ENCODE results near the gene KRT28.

DNA sequence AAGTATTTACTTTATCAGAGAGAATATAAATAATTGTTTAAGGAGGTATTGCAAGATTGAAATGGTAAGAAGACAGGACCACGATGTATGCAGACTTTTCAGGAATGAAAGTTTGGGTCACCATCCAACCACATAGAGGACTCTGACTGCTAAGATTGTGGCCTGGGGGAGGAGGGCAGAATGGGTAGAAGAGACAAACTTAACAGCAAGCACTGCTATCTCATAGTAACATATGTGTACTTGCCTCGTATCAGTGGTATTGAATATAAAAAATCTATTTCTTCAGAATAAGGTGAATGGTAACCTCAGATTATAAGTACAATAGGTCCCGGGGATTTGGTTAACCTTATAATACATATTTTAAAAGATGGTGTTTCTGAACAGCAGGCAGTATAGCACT lies 16.8 kb upstream of the KRT28 start:
- TF ChIP-seq, protein P1, sequence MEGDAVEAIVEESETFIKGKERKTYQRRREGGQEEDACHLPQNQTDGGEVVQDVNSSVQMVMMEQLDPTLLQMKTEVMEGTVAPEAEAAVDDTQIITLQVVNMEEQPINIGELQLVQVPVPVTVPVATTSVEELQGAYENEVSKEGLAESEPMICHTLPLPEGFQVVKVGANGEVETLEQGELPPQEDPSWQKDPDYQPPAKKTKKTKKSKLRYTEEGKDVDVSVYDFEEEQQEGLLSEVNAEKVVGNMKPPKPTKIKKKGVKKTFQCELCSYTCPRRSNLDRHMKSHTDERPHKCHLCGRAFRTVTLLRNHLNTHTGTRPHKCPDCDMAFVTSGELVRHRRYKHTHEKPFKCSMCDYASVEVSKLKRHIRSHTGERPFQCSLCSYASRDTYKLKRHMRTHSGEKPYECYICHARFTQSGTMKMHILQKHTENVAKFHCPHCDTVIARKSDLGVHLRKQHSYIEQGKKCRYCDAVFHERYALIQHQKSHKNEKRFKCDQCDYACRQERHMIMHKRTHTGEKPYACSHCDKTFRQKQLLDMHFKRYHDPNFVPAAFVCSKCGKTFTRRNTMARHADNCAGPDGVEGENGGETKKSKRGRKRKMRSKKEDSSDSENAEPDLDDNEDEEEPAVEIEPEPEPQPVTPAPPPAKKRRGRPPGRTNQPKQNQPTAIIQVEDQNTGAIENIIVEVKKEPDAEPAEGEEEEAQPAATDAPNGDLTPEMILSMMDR (IDR thresholded peaks at IDR 0.05), result no peak
- no peak for TF ChIP-seq POLR2A (IDR thresholded peaks at IDR 0.05)

Data from heart left ventricle (tissue), 13 donors.